Neuron (in vitro differentiated cells): ENCODE results near the gene DPYSL5.

Source experiments
- H2AFZ ChIP-seq: one replicate; pipeline ENCODE4 v1.6.1; 2013; ENCODE audit warnings: low read depth, mild to moderate bottlenecking, inconsistent platforms, low read length, moderate library complexity
- H3K27me3 ChIP-seq: one replicate; pipeline ENCODE4 v1.6.1; 2013; ENCODE audit warnings: low read length; ENCODE audit not compliant: insufficient read depth
- H3K36me3 ChIP-seq: one replicate; pipeline ENCODE4 v1.6.1; 2013; ENCODE audit warnings: low read length; ENCODE audit not compliant: insufficient read depth
- H3K4me1 ChIP-seq: one replicate; pipeline ENCODE4 v1.6.1; 2013; ENCODE audit warnings: low read length; ENCODE audit not compliant: insufficient read depth
- H3K4me3 ChIP-seq: 2 replicates; pipeline ENCODE4 v1.5.1; 2013; ENCODE audit warnings: mild to moderate bottlenecking, low read length, moderate library complexity
- H3K9me3 ChIP-seq: one replicate; pipeline ENCODE4 v1.6.1; 2013; ENCODE audit warnings: low read length

The DPYSL5 gene

DNA sequence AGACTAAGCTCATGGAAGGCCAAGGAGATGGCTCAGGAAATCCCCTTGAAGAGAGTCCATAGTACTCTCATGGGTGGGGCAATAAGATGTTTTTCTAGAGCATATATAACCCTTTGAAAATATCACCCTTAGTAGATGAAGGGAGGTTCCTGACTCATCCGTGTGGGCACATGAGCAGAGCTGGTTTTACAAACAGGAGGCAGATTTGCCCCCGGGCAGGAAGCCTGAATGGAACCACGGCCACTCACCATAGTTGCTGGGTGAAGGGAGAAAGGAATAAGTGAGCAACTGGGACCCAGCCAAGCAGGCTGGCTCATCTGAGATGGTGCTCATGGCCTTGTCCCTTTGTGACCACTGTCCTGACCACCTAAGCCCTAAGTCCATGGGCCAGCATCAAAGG is 93.6 kb downstream of the DPYSL5 start:
- H3K9me3 ChIP-seq, result no peaks in the 10 kb centered on the region
- H3K36me3 ChIP-seq, result peaks cover 90% of the 10 kb centered on the region
- H2AFZ ChIP-seq, result no peak overlapping the region
- no peak overlapping the region for H3K4me3 ChIP-seq
- no peaks in the 10 kb centered on the region for H3K27me3 ChIP-seq
- no peaks in the 10 kb centered on the region for H3K4me1 ChIP-seq

DNA sequence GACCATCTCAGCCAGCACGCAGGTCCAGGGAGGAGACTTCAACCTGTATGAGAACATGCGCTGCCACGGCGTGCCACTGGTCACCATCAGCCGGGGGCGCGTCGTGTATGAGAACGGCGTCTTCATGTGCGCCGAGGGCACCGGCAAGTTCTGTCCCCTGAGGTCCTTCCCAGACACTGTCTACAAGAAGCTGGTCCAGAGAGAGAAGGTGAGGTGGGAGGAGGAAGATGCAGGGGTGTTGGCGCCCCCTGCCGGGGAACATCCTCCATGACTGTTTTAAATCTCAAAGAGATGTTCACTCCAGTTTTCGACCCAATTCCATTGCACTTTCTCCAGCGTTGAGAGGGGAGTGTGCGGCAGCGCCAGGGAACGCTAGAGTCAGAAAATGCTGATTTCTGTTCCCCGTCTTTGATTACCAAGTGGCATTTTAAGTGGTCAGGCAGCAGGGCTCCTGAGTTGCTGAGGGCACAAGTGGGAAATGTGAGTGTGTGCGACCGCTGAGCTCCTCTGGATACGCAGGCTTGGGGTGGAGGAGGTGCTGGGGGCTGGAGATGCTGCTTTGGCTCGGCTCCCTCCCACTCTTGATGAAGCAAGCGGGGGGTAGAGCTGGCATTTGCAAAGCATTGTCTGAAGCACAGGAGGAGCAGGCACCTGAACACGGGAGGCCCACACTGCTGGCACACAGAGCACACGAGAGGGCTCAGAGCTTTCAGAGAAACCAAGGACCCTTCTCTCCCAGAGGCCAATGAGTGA is 94.8 kb downstream of the DPYSL5 start:
- Histone ChIP-seq H3K27me3 (no peaks in the 10 kb centered on the region), H2AFZ (no peak overlapping the region), H3K4me1 (no peaks in the 10 kb centered on the region), H3K36me3 (peaks cover 95% of the 10 kb centered on the region), H3K4me3 (no peak overlapping the region), H3K9me3 (no peaks in the 10 kb centered on the region)

DNA sequence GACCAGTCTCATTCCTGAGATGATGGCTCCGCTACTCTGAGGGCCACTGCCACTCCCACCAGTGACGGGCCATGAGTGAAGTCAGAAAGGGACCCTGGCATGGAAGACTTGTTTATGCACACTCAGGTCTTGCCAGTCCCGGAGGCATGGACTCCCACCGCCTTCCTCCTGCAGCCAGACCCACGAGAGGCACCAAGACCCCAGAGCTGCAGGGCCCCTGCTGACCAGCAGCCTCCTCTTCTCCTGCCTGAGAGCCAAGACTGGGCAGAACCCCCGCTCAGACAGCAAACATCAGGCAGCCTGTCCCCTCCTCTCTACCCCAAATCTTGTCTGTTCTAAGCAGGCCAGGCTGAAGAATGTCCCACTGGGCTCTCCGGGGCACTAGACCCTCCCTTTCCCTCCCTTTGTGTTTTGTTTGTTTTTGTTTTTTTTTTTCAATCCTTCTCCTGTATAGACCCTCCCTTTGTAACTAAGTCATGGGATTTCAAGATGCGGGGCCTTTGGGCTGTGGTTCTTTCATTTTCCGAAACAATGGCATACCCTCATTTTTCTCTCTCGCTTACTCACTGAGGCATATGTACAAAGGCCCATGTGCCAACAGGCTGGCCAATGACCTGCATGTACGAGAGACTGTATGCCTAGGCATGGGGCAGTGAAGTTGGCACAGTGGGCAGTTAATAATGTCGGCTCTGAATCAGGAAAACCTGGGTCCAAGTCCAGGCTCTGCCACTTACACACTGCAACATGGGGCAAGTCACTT is 98.2 kb downstream of the DPYSL5 start:
- Histone ChIP-seq H3K4me3 (no peak overlapping the region), H3K4me1 (no peaks in the 10 kb centered on the region), H2AFZ (no peak overlapping the region), H3K9me3 (no peaks in the 10 kb centered on the region), H3K36me3 (peaks cover 87% of the 10 kb centered on the region), H3K27me3 (no peaks in the 10 kb centered on the region)

DNA sequence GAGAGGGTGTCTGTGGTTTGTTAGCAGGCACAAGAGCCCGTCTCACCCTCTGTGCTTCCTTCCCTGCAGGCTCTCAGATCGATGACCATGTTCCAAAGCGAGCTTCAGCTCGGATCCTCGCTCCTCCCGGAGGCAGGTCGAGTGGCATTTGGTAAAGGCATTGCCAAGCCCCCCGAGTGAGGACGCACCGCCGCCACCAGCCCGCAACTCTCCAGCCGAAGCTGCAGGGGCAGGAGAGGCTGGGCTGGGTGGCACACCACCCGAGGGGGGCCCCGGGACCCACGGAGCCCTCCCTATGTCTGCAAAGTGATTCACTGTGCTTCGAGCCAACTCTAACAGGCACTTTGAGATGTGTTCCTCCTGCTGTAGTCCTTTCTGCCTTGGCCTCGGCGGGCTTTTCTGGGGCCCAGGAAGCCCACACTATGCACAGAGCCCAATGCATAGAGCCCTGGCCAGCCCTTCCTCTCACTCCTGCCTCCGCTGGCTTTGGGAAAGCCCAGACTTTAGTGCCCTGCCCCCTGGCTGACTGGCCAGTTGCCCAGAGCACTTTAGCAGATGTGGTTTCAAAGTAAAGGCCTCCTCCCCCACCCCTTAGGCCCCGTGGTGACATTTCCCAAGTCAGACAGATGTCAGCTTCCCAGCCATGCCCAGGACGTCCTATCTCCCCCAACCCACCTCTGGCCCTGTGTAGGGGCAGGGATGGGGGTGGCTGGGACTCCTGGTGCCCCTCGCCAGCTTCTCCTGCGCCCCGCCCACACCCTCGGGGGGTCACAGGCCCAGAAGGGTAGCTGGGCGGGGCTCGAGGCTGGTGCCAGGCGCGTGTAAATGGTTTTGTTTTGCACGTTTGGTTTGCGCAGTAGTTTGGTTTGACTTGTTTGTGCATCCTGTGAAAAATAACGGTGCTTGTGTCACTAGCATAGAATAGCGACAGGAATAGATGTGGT is 99.2 kb downstream of the DPYSL5 start:
- Histone ChIP-seq H3K4me1 (no peaks in the 10 kb centered on the region), H3K36me3 (peaks cover 77% of the 10 kb centered on the region), H3K9me3 (no peaks in the 10 kb centered on the region), H3K4me3 (no peak overlapping the region), H2AFZ (no peak overlapping the region), H3K27me3 (no peaks in the 10 kb centered on the region)

DNA sequence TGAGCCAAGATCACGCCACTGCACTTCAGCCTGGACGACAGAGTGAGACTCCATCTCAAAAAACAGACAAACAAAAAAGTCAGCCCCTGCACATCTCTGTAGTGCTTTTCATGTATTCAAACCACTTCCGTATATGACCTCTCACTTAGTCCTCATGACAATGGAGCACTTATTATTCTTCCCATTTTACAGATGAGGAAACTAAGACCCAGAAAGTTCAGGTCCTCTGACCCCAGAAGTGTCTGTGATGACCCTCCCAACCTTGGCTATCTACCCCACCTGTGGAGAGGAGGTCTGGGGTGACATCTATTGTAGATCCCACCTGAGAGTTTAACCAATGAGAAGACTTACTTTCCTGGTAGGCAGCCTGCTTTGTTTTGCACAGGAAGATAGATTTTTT is 100.9 kb downstream of the DPYSL5 start:
- Histone ChIP-seq H3K27me3 (no peaks in the 10 kb centered on the region), H2AFZ (no peak overlapping the region), H3K4me3 (no peak overlapping the region), H3K4me1 (no peaks in the 10 kb centered on the region), H3K9me3 (no peaks in the 10 kb centered on the region), H3K36me3 (peaks cover 61% of the 10 kb centered on the region)

DNA sequence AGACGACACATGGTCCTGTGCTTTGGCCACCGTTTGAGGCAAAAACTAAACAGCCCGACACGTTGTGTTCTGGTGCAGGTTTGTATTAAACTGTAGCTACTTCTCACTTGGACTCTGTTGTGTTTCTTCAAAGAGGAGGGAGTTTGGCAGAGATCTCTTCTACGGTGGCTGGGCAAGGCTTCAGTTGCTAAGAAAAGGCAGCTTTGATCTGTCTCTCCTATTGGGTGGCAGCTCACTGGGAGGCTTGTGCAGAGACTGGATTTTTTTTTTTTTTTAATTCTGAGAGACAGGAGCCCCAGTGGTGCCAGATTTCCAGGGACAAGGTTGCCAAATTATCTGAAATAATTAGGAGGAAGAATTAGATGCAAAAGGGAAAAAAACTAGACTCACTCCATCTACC is 102.3 kb downstream of the DPYSL5 start:
- no peaks in the 10 kb centered on the region for H3K4me1 ChIP-seq
- peaks cover 48% of the 10 kb centered on the region for H3K36me3 ChIP-seq
- no peaks in the 10 kb centered on the region for H3K27me3 ChIP-seq
- no peaks in the 10 kb centered on the region for H3K9me3 ChIP-seq
- H3K4me3 ChIP-seq, result no peak overlapping the region
- H2AFZ ChIP-seq, result no peak overlapping the region

DNA sequence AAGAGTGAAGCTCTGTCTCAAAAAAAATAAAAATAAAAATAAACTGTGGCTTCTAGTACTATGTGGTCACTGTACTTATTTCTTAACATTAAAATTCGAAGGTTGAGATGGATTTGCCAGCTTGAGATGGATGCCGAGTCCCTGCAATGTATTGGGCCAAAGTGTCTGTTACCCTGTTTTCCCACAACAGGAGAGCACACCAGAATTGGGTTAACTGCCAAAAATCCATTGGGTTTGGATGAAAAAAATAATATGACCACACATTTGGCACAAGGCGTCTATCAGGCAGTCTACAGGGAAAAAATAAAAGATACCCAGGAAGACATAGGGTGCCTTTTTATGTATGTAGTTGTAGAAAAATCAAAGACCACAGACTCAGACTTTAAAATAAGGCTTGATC is 103.3 kb downstream of the DPYSL5 start:
- no peaks in the 10 kb centered on the region for H3K9me3 ChIP-seq
- peaks cover 39% of the 10 kb centered on the region for H3K36me3 ChIP-seq
- no peaks in the 10 kb centered on the region for H3K4me1 ChIP-seq
- H2AFZ ChIP-seq, result no peak overlapping the region
- no peaks in the 10 kb centered on the region for H3K27me3 ChIP-seq
- no peak overlapping the region for H3K4me3 ChIP-seq

DNA sequence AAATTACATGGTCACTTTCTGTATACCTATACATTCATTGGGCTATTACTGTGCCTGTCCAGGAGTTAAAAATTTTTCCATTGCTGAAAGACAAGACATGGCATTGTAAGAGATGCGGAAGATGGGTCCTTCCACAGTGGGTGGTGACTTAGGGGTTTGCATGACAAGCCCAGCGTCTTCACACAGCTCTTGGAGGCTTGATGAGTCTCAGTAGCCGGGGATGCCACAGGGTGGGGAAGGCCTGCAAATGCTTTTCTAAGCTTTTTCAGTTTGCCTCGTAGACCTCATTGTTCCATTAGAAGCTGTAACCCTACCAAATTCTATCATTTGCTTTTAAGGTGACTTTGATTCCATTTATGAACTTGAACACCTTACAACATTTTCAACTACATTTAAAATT is 104.4 kb downstream of the DPYSL5 start:
- H3K4me3 ChIP-seq, result no peak overlapping the region

DNA sequence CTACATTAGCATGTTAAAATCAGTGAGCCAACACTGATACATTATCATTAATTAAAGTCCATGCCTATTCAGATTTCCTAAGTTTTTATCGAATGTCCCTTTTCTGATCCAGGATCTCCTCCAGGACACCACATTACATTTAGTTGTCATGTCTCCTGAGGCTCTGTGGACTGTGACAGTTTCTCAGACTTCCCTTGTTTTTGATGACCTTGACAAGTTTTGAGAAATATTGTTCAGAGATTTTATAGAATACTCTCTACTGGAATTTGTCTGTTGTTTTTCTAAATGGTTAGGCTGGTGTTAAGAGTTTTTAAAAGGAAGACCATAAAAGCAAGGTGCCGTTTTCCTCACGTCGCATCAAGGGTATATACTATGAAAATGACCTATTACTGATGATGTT is 106.2 kb downstream of the DPYSL5 start:
- Histone ChIP-seq H3K4me3 (no peak overlapping the region), H3K9me3 (no peaks in the 10 kb centered on the region), H3K27me3 (no peaks in the 10 kb centered on the region), H3K36me3 (peaks cover 12% of the 10 kb centered on the region), H3K4me1 (no peaks in the 10 kb centered on the region), H2AFZ (no peak overlapping the region)

More for the DNA sequence above, 104.4 kb downstream of the DPYSL5 start:
- H3K36me3 ChIP-seq, result peaks cover 27% of the 10 kb centered on the region
- no peaks in the 10 kb centered on the region for H3K9me3 ChIP-seq
- no peaks in the 10 kb centered on the region for H3K27me3 ChIP-seq
- H3K4me1 ChIP-seq, result no peaks in the 10 kb centered on the region
- H2AFZ ChIP-seq, result no peak overlapping the region

DNA sequence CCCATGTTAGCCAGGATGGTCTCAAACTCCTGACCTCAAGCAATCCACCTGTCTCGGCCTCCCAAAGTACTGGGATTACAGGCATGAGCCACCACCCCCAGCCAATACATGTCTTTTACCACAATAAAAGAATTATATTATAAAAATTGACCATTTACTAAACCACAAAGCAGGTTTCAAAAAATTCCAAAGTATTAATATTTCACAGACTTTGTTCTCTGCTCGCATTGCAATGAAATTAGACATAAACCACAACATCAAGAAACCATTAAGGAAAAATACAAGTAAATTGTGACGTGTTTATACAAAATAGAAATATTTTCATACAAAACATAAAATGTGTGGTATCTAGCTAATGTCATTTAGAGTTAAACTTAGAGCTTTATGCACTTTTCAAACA is 109.1 kb downstream of the DPYSL5 start:
- no peak overlapping the region for H3K4me3 ChIP-seq
- H2AFZ ChIP-seq, result no peak overlapping the region
- no peaks in the 10 kb centered on the region for H3K9me3 ChIP-seq
- no peaks in the 10 kb centered on the region for H3K36me3 ChIP-seq
- H3K27me3 ChIP-seq, result peaks cover 6% of the 10 kb centered on the region
- no peaks in the 10 kb centered on the region for H3K4me1 ChIP-seq

DNA sequence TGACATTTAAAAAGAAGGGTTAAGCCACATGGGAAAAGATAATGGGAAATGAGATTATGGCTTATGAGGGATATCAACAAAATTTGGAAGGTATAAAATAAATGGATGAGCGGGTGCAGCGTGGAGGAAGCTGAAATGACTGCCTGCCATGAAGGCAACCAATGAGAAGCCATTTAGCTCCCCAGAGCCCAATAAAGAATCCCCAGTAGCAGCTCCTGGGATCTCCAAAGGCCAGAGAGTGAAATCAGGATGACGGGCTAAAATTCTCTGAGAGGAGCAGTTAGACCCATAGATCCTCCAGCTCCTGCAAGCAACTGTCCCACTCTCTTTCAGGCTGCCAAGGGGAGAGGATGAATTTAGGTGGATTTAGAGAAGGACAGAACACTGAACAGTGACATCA is 109.6 kb downstream of the DPYSL5 start:
- no peak overlapping the region for H2AFZ ChIP-seq
- H3K4me1 ChIP-seq, result no peaks in the 10 kb centered on the region
- H3K27me3 ChIP-seq, result peaks cover 6% of the 10 kb centered on the region
- H3K36me3 ChIP-seq, result no peaks in the 10 kb centered on the region
- H3K4me3 ChIP-seq, result no peak overlapping the region
- no peaks in the 10 kb centered on the region for H3K9me3 ChIP-seq

DNA sequence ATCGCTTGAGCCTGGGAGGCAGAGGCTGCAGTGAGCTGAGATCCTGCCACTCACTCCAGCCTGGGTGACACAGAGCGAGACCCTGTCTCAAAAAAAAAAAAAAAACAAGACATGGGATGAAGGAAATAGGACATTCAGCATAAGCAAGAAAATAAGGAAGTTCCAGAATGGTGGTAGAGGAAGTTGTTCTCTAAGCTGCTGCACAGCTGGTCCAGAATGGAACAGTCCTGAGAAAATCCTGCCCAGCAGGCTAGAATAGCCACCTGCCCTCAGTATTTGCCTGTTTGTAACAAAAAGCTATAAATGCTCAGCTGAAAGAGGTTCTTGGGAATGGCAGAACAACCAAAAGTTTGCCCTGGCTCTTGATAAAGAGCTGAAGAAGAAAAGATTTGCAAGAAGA is 111.4 kb downstream of the DPYSL5 start:
- Histone ChIP-seq H3K36me3 (no peaks in the 10 kb centered on the region), H3K9me3 (no peaks in the 10 kb centered on the region), H3K4me1 (no peaks in the 10 kb centered on the region), H2AFZ (no peak overlapping the region), H3K27me3 (peaks cover 6% of the 10 kb centered on the region), H3K4me3 (no peak overlapping the region)
